ENCODE measurements around the gene COL27A1.

Gene COL27A1

GRCh38 chr9:114119242-114120191, 35.8 kb upstream of the COL27A1 start:
- DNase-seq (ENCODE audit: low spot score): no peak
- in situ Hi-C loops (cut with MboI; ENCODE audit: low sequenced_read_pairs, unreplicated experiment): no loop called here
- no peak for TF ChIP-seq CTCF (IDR thresholded peaks at IDR 0.05; ENCODE audit: borderline replicate concordance, control extremely low read depth, extremely low read depth, insufficient read depth, missing control alignments)

GRCh38 chr9:114120192-114121014, 34.9 kb upstream of the COL27A1 start:
- in situ Hi-C loops (cut with MboI; ENCODE audit: low sequenced_read_pairs, unreplicated experiment): no loop called here
- no peak for DNase-seq (ENCODE audit: low spot score)
- no peak for TF ChIP-seq CTCF (IDR thresholded peaks at IDR 0.05; ENCODE audit: borderline replicate concordance, control extremely low read depth, extremely low read depth, insufficient read depth, missing control alignments)

GRCh38 chr9:114121227-114122135, 33.9 kb upstream of the COL27A1 start:
- in situ Hi-C loops (cut with MboI; ENCODE audit: low sequenced_read_pairs, unreplicated experiment): no loop called here
- no peak for TF ChIP-seq CTCF (IDR thresholded peaks at IDR 0.05; ENCODE audit: borderline replicate concordance, control extremely low read depth, extremely low read depth, insufficient read depth, missing control alignments)
- no peak for DNase-seq (ENCODE audit: low spot score)

GRCh38 chr9:114122136-114123027, 33.0 kb upstream of the COL27A1 start:
- in situ Hi-C loops (cut with MboI; ENCODE audit: low sequenced_read_pairs, unreplicated experiment): no loop called here
- DNase-seq (ENCODE audit: low spot score): no peak
- no peak for TF ChIP-seq CTCF (IDR thresholded peaks at IDR 0.05; ENCODE audit: borderline replicate concordance, control extremely low read depth, extremely low read depth, insufficient read depth, missing control alignments)

- in situ Hi-C loops (cut with MboI; ENCODE audit: low sequenced_read_pairs, unreplicated experiment): no loop called here
- DNase-seq (ENCODE audit: low spot score): no peak
- TF ChIP-seq CTCF (IDR thresholded peaks at IDR 0.05; ENCODE audit: borderline replicate concordance, control extremely low read depth, extremely low read depth, insufficient read depth, missing control alignments): no peak
Observed at GRCh38 chr9:114123031-114123977, 32.0 kb upstream of the COL27A1 start.
